Testis (tissue), 3 donors: ENCODE measurements around the gene FAM222B. TPM values are rescaled to one million over a fixed set of nuclear protein-coding genes. Genes with fewer than 3 reads are reported as not detected.

Experiments
- DNase-seq: peaks from one replicate; pipeline ENCODE4 v3.0.0-alpha.2; 2019
- H3K27ac ChIP-seq, 2 donors: fragments of 200-600 bp; sonication (generic); one replicate each; pipeline ENCODE4 v1.5.1; 2019
- H3K27me3 ChIP-seq: fragments of 200-600 bp; sonication (generic); one replicate; pipeline ENCODE4 v1.5.1; 2019
- H3K36me3 ChIP-seq: fragments of 200-600 bp; sonication (generic); one replicate; pipeline ENCODE4 v1.5.1; 2017; ENCODE audit warnings: low read depth; ENCODE audit errors: missing control alignments
- H3K4me1 ChIP-seq: fragments of 200-600 bp; sonication (generic); one replicate; pipeline ENCODE4 v1.5.1; 2019
- H3K4me3 ChIP-seq, 2 donors: fragments of 200-600 bp; sonication (generic); one replicate each; pipeline ENCODE4 v1.5.1; 2017 to 2019
- H3K9me3 ChIP-seq: fragments of 200-600 bp; sonication (generic); one replicate; pipeline ENCODE4 v1.5.1; 2017
- POLR2A ChIP-seq: fragments of 450-650 bp; IDR thresholded peaks from one replicate; pipeline ENCODE4 v1.6.1; 2017; ENCODE audit warnings: antibody characterized with exemption, mild to moderate bottlenecking, moderate library complexity
- WGBS, 2 donors: methylation state at CpG; one replicate each; pipeline ENCODE4 v1.1.5; 2018; 5-methylcytosine and 5-hydroxymethylcytosine counted together
- intact Hi-C: fragments of 100-400 bp; cut with DNase I; formaldehyde crosslinking; loops from one replicate; pipeline ENCODE4 v1.15.1; 2023; ENCODE audit warnings: low total_unique reads
- polyA plus RNA-seq: library from polyadenylated mRNA; stranded (reverse); fragments of 350-450 nt; fragmentation: Illumina TruSeq; extraction: RNeasy Lipid Tissue Mini Kit (QIAGEN cat#74804); gene quantifications from one replicate; pipeline ENCODE4 v1.2.3, GENCODE V29; 2014; ENCODE audit warnings: low read depth, low replicate concordance; ENCODE audit not compliant: insufficient read depth
- total RNA-seq, 2 donors: library from RNA; depleted of rRNA; stranded (reverse); fragments of >200 nt; gene quantifications; one replicate each; pipeline ENCODE4 v1.2.3, GENCODE V29; 2016
- TF ChIP-seq, protein P1 (sequence below), 3 experiments: fragments of 450-650 bp in 2 of 3; fragments of 200-600 bp in 1 of 3; sonication (generic) in 1 of 3; IDR thresholded peaks; one replicate each; pipeline ENCODE4 v1.5.1; 2016 to 2019; ENCODE audit warnings: antibody characterized with exemption in 3 of 3, mild to moderate bottlenecking in 2 of 3, moderate library complexity in 1 of 3

The FAM222B gene
- total and polyA plus RNA-seq, 3 donors from 2014 or later: 69.6 to 84.5 (median 74.5) TPM

DNA sequence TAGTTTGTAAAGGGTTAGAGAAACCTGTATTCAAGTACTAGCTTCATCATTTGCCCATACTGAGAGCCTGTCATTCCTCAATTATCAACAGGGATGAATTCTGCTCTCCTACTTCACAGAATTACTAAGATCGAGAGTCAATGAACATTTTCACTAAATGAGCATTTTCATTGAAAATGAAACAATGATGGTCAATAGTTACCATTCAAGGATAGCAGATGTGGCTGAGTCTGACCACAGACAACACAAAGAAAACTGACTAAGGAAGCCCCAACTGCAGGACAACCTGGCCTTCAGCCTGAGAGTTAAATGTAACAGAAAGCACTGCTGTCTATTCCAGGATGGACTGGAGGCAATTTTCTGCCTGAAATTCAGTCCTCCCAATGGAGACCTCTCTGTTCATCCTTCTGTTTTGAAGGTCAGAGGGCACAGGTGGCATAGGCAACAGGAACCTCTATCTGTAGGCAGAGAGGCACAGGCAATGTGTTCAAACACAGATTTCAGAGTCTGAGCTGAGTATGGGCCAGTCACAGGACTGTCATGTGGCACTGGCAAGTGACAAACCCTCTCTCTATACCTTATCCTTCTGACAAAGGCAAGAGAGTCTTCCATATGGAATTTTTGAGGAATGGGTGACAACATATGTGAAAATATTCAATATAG, 79.3 kb downstream of the FAM222B start:
- Histone ChIP-seq H3K4me1 (peaks cover 7% of the 10 kb centered on the region), H3K27ac (no peak overlapping the region), H3K36me3 (no peaks in the 10 kb centered on the region), H3K9me3 (no peaks in the 10 kb centered on the region), H3K27me3 (no peaks in the 10 kb centered on the region), H3K4me3 (no peak overlapping the region)
- no peak for TF ChIP-seq POLR2A
- TF ChIP-seq, protein P1, sequence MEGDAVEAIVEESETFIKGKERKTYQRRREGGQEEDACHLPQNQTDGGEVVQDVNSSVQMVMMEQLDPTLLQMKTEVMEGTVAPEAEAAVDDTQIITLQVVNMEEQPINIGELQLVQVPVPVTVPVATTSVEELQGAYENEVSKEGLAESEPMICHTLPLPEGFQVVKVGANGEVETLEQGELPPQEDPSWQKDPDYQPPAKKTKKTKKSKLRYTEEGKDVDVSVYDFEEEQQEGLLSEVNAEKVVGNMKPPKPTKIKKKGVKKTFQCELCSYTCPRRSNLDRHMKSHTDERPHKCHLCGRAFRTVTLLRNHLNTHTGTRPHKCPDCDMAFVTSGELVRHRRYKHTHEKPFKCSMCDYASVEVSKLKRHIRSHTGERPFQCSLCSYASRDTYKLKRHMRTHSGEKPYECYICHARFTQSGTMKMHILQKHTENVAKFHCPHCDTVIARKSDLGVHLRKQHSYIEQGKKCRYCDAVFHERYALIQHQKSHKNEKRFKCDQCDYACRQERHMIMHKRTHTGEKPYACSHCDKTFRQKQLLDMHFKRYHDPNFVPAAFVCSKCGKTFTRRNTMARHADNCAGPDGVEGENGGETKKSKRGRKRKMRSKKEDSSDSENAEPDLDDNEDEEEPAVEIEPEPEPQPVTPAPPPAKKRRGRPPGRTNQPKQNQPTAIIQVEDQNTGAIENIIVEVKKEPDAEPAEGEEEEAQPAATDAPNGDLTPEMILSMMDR (IDR thresholded peaks at IDR 0.05): no peak
- intact Hi-C loops: no loop called here
- 55 to 59% methylated on average over 1 of the region's 1 CpG for WGBS, 2 donors
- DNase-seq: no peak

DNA sequence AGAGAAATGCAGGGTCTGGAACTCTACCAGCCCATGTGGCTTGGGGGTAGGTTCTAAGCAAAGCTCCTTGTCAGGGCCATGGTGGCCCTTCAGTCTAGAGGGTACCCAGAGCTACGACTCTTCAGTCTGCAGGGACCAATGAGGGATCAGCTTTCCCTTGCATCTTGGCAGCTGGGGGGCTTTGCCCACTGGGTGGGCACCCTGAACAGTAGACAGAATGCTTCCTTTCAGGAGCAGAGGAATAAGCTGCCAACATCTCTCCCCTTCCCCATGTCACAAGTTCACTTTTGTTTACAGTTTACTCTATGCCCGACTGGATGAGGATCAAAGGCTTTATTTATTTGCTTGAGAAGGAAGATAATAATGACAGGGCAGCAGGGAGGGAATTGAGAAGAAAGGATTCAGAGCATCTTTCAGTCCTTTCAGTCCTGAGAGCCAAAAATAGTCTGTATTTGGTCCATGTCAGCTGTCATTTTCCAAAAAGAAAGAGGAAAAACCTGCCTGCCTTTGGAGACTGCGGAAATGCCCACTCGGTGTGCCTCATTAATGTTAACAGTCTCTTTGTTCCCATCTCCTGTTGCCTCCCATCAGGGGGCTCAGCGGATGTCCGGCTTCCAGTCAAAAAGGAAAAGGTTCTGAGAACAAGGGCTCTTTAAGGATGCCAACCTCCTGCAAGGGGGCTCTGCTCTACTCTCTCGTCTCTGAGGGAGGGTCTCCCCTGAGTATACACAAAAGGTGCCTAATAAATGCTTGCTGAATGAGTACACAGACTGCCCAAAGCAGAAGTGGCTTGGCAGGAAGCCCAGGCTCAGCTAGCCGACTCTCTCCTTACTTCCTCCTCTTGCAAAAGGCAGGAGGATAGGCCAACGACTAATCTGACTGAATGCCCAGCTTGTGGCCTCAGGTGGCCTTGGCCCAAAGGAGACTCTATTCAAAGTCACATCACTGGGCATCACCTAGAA, 81.7 kb downstream of the FAM222B start:
- 52 to 56% methylated on average over 9 of the region's 9 CpGs for whole genome bisulfite sequencing, 2 donors
- no peaks in the 10 kb centered on the region for H3K27me3 ChIP-seq
- TF ChIP-seq POLR2A: no peak
- TF ChIP-seq, protein P1 (IDR thresholded peaks at IDR 0.05): no peak
- intact Hi-C loops: no loop called here
- H3K27ac ChIP-seq: no peak overlapping the region
- H3K9me3 ChIP-seq: no peaks in the 10 kb centered on the region
- DNase-seq: no peak
- H3K36me3 ChIP-seq: no peaks in the 10 kb centered on the region
- H3K4me1 ChIP-seq: peaks cover 7% of the 10 kb centered on the region
- H3K4me3 ChIP-seq: no peak overlapping the region

DNA sequence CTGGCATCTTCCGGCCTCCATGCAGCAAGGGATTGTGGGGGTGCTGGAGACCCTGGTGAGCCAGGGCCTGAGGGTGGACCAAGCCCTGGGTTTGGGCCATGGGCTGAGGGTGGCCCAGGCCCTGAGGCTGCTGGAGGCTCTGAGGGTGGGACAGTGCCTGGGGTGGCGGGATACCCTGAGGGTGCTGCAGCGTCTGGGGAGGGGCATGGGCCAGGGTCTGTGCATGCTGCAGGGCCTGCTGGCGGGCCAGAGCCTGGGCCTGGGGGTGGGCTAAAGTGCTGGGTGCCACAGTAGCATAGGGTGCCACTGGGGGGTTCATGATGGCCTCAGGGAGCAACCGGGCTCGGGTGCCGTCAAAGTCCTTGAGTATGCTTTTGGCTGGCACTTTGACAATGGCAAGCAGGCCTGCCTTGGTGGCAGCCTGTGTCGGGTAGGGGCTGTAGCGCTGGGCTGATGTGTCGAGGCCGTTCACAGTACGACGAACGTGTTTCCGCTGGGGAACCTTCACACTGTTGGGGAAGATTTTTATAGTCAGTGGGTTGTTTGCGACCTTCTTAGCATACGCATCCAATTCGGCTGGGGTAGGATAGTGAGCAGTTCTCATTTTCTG, 83.2 kb downstream of the FAM222B start:
- 88 to 92% methylated on average over 11 to 18 of the region's 18 CpGs for WGBS, 2 donors

DNA sequence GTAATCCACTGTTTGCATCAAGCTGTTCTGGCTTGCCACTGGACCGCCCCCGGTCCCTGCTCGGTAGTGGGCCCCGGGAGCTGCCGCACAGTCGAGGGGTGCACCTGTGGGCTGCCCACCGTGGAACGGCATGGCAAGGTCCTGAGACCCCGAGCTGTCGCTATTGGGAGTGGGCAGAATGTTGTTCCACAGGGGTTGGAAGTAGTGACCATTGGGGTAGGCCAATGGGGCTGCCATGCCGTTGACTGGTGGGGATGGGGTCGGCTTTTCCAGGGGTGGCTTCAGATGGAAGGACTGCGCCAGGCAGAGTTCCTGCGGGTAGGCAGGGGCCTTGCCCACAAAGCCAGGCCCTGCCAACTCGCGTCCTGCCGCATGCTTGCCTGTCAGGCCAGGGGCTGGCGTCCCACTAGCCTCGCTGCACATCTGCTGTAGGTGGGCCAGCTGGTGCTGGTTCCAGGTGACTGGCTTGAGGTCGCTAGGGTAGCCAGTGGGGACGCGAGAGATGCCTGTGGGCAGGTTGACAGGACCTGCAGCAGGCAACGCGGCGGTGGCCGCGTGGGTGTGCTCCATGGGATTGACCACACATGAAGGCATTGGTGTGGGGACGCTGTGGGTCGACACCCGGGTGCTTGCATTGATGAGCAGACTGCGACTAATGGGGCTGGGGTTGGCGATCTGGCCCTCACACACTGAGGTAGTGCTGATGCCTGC, 84.0 kb downstream of the FAM222B start:
- intact Hi-C loops: loop anchor here (10.0 kb wide), 1 partner anchor 156 kb away; no protein-coding TSS in a partner anchor

More for the DNA sequence above, 83.2 kb downstream of the FAM222B start:
- Histone ChIP-seq H3K9me3 (no peaks in the 10 kb centered on the region), H3K27ac (no peak overlapping the region), H3K4me1 (peaks cover 7% of the 10 kb centered on the region), H3K36me3 (no peaks in the 10 kb centered on the region), H3K4me3 (no peak overlapping the region), H3K27me3 (no peaks in the 10 kb centered on the region)
- intact Hi-C loops: loop anchor here (10.0 kb wide), 1 partner anchor 155 kb away; no protein-coding TSS in a partner anchor
- TF ChIP-seq, protein P1 (IDR thresholded peaks at IDR 0.05): no peak
- no peak for TF ChIP-seq POLR2A
- no peak for DNase-seq

More for the DNA sequence above, 84.0 kb downstream of the FAM222B start:
- peaks cover 6% of the 10 kb centered on the region for H3K4me1 ChIP-seq
- H3K36me3 ChIP-seq: no peaks in the 10 kb centered on the region
- DNase-seq: no peak
- TF ChIP-seq POLR2A: no peak
- TF ChIP-seq, protein P1 (IDR thresholded peaks at IDR 0.05): no peak
- no peaks in the 10 kb centered on the region for H3K27me3 ChIP-seq
- WGBS, 2 donors: 94 to 96% methylated on average over 32 of the region's 32 CpGs
- no peak overlapping the region for H3K4me3 ChIP-seq
- no peaks in the 10 kb centered on the region for H3K9me3 ChIP-seq
- no peak overlapping the region for H3K27ac ChIP-seq
